HL-60/S4 treated with retinoic acid at 250 ng/mL for 4 days and 3 days (cell line): Measurements from ENCODE around the gene SNX5.
"Not testable (repeated sequence)": the region's sequence is repeated elsewhere in the genome, so short reads cannot be mapped to it uniquely, and the experiment has no call there.

ENCODE experiments used
- in situ Hi-C: fragments of 300-500 bp; cut with MboI; formaldehyde crosslinking; loops from 2 replicates; pipeline ENCODE4 v1.7.0; 2022; ENCODE audit warnings: low sequenced_read_pairs

Gene SNX5

GRCh38 chr20:17960927-17961586 is 7.5 kb downstream of the SNX5 start:
- in situ Hi-C loops = no loop called here

DNA sequence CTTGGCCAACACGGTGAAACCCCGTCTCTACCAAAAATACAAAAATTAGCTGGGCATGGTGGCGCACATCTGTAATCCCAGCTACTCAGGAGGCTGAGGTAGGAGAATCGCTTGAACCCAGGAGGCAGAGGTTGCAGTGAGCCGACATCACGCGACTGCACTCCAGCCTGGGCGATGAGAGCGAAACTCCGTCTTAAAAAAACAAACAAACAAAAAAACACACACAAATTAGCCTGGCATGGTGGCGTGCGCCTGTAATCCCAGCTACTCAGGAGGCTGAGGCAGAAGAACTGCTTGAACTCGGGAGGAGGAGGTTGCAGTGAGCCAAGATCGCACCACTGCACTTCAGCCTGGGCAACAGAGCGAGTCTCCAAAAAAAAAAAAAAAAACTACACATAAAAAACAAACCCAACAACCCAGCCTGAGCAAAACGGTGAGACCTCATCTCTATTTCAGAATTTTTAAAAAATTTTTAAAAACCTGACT is 8.2 kb downstream of the SNX5 start:
- in situ Hi-C loops = not testable (repeated sequence)

GRCh38 chr20:17959257-17959627 is 9.4 kb downstream of the SNX5 start:
- in situ Hi-C loops = no loop called here

DNA sequence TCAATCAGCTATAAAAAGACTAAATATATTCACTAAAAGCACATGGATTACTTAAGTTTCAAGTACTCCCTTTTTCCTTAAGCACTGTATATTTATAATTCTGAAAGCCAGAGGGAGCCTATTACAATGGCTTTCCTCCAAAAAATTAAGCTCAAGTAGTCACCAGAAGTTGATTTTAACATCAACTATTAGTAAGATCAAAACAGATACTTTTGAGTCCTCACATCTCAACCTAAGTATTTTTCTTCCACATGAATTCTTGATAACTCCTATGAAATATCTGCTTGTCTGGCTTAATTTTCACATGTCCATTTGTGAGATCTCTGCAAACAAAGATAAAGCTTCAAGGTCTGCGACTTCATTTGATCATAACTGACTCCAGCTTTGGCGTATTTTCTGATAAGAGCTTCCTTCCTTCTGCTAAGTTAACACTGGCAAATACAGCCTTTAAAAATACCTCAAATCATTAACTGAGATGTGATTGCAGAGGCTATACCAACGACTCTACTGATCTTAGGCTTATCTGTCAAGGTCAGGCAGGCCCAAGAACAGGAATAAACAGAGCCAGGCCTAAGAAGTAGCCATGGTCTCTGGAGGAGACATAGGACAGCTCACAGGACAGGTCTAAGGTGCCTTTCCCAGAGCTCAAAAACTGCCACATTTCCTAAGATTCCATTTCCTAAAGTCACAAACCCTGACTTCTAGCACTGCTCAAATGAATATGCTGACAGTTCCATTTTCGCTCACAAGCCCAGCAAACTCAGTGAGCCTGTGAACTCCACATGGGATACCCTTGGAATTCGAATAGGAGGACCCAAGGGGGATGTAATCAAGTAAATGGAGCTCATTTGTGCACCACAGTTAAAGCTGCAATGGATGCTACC is 10.0 kb downstream of the SNX5 start:
- in situ Hi-C loops = no loop called here

DNA sequence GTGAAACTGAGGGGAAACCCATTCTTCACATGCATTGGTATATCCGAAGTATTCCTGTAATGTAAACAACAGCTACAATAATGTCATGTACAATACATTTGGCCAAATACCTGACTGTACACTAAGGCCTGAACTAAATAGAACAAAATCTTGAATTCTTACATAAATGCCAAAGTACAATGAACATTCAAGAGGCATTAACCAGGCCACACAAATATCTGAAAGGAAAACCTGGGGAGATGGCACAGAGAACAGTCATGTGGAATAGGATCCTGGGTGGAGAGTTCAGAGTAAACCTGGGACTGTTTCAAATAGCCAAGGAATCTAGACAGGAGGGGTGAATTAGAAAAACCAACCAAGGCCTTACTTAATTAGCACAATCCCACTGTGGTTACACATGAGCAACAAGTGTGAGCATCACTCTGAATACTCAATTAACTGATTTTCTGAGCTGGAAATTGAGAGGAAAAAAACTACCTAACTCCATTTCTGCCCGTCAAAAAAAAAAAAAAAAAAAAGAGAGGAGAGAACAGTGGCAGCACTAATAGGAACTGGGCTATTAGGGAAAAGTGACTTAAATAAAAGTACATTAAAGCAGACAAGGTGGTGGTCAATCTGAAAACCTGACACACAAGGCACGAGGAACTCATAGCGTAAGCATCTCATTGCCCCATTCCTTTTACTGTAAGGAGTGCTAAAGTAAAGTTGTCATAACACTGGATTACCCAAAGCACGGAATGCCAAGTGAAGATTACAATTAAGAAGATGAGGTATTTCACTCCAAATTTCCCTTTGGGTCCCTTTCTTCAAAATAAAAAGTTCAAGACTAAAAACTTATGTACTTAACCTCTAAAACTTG is 10.9 kb downstream of the SNX5 start:
- in situ Hi-C loops = no loop called here

DNA sequence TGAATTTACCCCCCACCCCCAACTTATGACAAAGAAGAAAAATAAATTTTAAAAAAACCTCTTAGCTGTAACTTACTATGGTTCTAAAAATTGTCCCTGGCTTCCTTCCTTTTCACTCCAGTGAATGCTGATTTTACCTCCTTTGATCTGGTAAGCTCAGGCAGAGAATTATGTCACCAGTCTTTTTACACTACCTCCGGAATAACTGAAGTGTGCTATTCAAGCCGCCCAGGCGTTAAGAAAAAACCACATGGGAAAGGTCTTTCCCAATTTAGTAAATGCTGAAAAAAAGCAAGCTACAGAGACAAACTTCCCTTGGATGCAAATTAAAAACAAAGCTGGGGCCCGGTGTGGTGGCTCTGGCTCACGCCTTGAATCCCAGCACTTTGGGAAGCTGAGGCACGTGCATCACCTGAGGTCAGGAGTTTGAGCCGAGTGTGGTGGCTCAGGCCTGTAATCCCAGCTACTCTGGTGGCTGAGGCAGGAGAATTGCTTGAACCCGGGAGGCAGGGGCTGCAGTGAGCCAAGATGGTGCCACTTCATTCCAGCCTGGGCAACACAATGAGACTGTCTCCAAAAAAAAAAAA is 12.4 kb downstream of the SNX5 start:
- in situ Hi-C loops = no loop called here

- in situ Hi-C loops = no loop called here
Measured at GRCh38 chr20:17955302-17955701, 13.3 kb downstream of the SNX5 start.

DNA sequence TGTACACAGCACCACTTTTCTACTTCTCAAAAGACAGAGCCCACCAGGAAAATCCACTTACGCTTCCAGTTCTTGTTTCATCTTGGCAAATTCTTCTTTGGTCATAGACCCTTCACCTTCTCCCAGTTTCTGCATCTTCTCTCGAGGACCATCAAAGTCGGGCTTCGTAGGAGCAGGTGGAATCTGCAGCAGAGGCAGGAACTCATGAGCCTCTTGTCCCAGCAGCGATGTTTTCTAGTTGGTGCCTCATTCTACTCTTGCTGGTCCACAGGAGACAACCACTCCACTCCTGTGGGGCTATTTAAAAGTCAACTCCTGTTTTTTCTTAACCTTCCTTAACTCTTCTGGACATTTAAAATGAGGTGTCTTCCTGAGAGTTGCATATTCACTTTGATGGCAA is 14.7 kb downstream of the SNX5 start:
- in situ Hi-C loops = no loop called here

GRCh38 chr20:17952692-17953684 is 15.6 kb downstream of the SNX5 start:
- in situ Hi-C loops = no loop called here

DNA sequence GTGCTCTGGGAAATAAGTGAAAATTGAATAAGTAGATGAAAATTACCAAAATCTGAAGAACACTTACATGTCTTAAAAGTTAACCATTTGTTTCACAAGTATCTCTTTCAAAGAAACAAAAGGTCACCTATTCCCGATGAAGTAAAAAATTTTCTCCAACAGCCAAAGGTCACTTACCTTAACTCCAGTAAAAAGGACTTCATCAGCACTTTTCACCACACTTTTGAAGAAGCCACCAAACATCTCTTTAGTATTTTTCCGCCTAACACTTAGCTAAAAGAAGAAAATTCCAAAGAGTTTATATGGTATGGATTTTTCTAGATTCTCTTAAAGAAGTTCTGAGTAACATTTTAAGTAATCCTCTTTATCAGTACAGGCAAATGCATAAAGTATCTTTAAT is 17.3 kb downstream of the SNX5 start:
- in situ Hi-C loops = no loop called here

DNA sequence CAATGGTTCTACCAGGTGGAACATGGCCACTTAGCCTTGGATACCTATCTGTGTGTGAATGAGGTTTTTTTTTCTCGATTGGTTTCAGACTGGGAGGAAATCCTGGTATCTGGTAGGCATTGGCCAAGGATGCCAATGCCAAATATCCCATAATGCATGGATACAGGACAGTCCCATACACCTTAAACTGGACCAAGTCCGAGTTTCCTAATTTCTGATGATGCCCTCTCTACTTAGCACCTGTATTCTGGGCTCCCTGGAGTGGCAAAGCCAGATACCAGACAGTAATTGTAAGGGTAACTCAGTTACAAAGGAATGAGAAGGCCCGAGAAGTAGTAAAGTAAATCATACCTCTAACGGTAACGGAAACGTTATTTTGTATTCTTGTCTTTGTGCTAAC is 17.9 kb downstream of the SNX5 start:
- in situ Hi-C loops = no loop called here

DNA sequence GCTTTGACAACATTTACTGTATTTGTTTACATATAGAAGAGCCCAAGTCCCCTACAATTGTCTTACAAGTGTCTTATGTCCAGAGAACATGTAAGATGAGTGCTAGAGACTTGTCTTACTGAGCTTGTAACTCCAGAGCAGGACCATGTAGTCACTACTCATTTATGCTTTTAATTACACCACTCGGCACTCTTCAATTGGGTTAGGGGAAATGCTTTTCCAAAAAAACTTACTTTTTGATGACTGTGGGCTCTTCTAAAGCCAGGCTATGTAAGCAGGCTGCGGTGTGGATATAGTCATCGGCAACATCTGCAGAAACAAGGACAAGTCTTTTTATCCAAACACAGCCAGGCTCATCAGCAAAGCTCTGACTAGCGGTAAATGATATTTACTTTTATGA is 18.7 kb downstream of the SNX5 start:
- in situ Hi-C loops = no loop called here

DNA sequence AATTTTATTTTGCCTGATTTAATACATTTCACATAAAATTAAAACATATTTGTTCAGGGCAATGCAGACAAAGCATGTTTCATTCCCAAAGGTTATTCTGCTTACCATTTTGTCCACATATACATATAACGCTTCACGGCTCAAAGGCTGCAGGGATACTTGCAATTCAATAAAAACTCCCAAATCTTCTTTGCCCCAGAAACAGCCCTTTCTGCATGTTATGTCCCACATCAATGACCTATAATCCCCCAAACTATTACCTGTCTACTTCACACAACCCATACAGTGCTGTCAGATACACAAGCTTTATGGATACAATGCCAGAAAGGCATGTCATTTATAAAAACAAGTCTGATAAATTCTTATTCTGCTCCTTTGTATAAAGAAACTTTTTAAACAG is 20.2 kb downstream of the SNX5 start:
- in situ Hi-C loops = no loop called here

- in situ Hi-C loops = no loop called here
Measured at GRCh38 chr20:17947474-17947815, 21.1 kb downstream of the SNX5 start.

DNA sequence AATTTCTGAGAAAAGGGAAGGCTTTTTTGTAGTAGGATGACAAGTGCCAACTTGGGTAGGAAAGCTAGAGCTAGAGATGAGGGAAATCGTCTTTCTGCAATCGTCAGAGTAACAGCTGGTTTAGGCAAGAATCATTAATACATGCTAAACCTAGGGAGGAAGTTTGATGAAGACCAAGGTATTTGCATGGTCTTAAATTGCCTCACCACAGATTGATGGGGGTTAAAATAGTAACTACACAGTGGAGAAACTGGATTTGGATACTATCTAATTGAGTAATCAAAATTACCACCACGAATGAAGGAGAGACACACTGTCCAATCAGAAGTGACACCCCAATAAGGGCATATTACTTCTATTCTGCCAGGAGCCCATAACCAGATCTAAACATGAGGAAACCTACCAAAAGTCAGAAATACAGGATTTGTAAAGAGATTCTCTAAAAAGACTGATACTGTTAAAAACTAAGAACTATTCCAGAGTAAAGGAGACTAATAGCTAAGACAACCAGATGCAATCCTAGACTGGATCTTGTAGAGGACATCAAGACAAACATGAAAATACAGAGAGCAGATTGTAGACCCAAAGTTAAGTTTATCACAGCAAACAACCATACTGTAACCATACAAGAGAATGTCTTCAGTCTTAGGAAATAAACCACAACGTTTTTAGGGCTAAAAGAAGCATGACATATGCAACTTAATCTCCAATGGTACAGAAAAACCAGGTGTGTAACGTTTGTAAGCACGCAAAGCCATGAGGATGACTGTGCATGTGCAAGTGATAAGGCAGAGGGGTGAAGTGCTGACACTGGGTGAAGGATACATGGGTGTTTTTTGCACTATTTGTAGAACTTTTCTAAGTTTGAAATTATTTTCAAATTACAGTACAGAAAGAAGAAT is 21.8 kb downstream of the SNX5 start:
- in situ Hi-C loops = no loop called here

- in situ Hi-C loops = no loop called here
Measured at GRCh38 chr20:17946040-17946439, 22.6 kb downstream of the SNX5 start.

DNA sequence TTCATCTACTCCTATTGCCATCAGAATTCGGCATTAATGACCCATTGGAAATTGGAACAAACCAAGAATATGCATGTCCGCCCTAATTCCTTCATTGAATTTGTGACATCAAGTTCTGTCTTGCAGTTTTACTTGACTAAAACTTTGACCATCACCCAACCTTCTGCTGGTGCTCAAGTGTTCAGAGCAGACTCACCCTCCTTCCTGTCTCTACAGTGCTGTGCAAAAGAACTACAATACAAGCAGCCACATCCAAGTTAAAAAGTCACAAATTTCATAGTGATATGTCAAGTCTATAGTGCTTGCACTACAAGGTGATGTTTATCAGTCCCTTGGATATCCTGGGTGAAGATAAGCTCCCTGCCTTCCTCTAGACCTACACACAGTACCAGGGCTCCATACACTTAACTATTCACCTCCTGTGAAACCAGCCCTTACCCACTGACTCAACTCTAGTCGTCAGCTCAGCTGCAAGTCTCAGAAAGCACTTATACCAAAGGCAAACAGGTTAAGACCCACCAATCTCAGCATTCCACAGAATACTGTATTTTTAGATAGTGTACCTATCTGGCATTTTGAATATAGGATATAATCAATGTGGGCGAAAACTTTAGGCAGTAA is 23.6 kb downstream of the SNX5 start:
- in situ Hi-C loops = no loop called here

DNA sequence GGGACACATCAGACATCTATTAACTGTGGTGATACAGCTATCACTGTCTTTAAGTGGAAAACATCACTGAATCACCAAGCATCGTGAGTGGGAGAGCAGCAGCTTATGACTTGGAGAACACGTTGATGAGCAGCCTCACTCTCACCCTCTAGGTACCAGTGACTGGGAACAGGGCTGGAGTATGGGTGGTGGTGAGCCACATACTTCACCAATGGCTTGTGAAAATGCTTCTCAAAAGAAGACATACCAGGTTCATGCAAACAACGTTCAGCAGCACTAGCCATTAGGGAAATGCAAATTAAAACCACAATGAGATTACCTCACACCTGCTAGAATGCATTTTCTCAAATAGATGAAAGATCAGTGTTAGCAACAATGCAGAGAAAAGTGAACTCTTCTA is 25.3 kb downstream of the SNX5 start:
- in situ Hi-C loops = no loop called here

- in situ Hi-C loops = no loop called here
Measured at GRCh38 chr20:17941826-17942196, 26.8 kb downstream of the SNX5 start.
